Stimulated activated naive CD4-positive, alpha-beta T cell (primary cell): Measurements from ENCODE around the gene USP7.
A peak's percentile ranks its signal among the peaks of the same experiment; 100 is the strongest.
"Not testable (repeated sequence)": the region's sequence is repeated elsewhere in the genome, so short reads cannot be mapped to it uniquely, and the experiment has no call there.

Experiments used
- DNase-seq, 6 experiments: peaks; one replicate each; lab custom pipeline; 2025; lab: John Stamatoyannopoulos, UW

The USP7 gene

DNA sequence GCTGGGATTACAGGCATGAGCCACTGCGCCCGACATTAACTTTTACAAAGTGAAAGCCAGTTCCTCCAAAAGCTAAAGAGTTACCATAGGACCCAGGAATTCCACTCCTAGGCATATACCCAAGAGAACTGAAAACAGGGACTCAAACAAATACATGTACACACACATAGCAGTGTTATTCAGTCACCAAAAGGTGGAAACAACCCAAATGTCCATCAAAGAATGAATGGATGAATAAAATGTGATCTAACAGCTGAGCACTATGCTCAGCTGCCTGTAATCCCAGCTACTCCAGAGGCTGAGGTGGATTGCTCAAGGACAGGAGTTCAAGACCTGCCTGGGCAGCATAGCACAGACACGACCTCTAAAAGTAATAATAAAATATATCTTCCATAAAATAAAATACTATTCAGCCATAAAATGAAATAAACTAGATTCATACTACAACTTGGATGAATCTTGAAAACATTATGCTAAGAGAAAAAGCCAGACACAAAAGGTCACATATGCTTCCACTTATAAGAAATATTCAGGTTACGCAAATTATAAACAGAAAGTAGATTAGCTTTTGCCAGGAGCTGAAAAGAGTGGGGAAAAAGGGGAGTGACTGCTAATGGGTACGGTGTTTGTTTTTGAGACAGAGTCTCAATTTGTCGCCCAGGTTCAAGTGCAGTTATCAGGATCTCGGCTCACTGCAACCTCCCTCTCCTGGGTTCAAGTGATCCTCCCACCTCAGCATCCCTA, 9.3 kb upstream of the USP7 start:
- no peak for DNase-seq

DNA sequence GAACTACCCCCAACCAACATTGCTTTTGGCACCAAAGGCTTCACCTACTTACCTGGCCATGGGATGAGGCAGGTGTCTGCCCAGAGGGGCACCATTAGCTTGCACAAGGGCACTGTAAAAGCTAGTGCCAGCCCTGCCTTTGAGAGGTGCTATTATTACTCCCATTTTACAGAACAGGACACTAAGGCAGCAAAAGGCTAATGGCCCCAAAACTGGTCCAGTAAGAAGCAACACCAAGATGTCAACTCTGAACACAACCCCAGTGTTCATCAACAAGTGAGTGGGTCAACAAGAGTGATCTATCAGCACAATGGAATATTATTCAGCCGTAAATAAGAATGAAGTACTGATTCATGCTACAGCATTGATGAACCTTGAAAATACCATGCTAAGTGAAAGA, 7.7 kb upstream of the USP7 start:
- no peak for DNase-seq

DNA sequence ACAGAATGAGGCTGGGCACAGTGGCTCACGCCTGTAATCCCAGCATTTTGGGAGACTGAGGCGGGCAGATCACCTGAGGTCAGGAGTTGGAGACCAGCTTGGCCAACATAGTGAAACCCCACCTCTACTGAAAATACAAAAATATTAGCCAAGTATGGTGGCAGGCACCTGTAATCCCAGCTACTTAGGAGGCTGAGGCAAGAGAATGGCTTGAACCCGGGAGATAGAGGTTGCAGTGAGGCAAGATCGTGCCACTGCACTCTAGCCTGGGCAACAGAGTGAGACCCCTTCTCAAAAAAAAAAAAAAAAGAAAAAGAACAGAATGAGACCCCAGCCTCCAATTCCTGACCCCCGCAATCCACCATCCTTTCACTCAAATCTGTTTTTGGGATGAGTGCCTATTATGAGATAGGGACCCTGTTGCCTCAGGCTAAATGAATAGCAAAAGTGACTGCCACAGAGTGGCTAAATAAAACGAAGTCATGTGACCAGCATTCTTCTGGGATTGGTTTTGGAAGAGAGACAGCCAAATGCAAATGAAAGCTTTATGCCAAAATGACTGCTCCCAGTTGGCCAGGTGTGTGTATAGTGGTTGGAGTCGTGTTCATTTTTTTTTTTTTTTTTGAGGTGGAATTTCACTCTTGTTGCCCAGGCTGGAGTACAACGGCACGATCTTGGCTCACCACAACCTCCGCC, 5.6 kb upstream of the USP7 start:
- DNase-seq = not testable (repeated sequence)

DNA sequence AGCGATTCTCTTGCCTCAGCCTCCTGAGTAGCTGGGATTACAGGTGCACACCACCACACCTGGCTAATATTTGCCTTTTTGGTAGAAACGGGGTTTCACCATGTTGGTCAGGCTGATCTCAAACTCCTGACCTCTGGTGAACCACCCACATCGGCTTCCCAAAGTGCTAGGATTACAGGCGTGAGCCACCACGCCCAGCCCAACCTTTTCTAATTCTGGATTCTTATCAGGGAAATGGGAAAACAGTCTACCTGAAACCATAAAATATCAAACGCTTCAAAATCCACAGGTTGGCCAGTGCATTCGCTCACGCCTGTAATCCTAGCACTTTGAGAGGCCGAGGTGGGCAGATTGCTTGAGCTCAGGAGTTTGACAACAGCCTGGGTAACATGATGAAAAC, 4.3 kb upstream of the USP7 start:
- DNase-seq = not testable (repeated sequence)

DNA sequence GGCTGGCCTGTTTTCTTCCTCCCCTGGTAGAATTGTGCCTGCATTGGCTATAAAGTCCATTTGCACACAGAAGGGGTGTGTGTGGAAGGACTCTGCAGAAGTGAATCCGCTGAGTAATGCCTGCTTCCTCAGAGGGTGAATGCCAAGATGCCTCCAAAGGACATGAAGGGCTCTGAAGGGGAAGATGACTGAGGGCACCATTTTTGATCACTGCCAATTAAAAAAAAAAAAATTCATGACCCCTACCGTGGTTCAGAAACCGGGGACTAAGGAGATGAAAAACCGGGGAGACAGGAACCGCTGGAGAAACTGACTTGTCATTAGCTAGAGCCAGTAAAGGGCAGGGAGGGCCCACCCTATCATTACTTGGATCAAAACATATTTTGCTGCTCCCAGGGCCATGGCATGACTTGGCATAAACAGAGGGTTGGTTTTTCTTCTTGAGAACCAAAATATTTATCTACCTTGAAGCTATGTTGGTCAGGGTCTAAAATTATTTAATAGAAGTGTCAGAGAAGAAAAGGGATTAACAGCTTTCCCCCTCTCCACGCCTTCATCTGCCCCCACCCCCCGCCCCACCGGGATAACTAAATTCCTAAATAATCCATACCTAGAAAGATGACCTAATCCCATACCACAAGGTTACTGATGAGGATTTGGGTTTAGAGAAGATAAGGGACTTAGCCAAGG, 3.6 kb upstream of the USP7 start:
- no peak for DNase-seq

DNA sequence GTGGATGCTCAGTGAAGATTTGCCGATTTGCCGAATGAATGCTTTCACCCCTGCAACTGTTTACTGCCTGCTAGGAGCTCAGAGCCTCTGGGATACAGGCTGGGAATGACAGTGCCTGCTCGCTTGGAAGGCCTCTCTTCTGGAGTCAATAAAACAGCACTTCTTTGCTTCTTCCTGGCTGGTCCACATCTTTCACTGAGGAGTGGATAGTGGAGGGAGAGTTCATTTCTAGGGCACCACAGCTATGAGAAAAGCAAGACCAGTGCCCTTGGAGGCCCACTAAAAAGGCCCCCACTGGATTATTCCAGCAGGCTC, 3.1 kb upstream of the USP7 start:
- no peak for DNase-seq

DNA sequence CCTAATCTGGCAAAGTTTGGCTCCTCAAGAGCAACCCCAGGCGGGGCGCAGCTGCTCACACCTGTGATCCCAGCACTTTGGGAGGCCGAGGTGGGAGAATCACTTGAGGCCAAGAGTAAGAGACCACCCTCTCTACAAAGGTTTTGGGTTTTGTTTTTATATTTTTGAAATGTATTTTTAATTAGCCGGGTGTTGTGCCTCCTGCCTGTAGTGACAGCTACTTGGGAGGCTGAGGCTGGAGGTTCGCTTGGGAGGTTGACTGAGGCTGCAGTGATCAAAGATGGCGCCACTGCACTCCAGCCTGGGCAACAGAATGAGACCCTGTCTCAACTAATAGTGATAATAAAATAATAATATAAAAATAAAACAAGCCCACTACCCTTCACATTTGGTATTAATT, 756 bp upstream of the USP7 start:
- no peak for DNase-seq

DNA sequence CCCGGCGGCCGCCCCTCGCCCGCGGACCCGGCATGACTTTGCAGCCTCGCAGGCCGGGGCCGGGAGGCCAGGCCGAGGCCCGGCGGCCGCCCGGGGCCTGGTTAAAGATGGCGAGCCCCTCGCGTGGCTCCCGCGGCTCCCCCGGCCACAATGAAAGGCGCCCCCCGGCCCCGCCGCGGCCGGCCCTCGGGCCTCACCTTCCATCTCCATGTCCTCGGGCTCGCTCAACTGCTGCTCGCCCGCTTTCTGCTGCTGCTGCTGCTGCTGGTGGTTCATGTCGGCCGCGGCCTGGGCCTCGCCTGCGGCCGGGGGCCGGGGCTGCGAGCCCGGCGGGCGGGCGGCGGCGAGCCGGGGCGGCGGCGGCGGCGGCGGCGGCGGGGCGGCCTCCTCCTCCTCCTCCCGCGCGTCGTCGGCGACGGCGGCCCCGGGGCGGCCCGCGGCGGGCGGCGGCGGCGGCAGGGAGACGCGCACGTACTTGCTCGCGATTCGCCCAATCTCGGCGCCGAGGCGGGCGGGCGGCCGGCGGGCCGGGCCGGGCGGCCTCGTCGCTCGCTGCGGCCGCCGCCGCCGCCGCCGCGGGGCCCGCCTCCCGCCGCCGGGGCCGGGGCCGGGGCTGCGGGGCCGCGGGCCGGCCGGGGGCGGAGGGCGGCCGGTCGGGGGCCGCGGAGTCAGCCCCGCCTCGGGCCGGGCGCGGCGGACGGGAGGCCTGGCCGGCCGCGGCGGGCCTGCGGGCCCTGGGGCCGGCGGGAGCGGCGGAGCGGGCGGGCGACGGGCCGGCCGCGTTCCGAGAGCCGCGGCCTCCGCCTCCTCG, 491 bp downstream of the USP7 start:
- DNase-seq = peak in 1 of 6 experiments; percentile 25

DNA sequence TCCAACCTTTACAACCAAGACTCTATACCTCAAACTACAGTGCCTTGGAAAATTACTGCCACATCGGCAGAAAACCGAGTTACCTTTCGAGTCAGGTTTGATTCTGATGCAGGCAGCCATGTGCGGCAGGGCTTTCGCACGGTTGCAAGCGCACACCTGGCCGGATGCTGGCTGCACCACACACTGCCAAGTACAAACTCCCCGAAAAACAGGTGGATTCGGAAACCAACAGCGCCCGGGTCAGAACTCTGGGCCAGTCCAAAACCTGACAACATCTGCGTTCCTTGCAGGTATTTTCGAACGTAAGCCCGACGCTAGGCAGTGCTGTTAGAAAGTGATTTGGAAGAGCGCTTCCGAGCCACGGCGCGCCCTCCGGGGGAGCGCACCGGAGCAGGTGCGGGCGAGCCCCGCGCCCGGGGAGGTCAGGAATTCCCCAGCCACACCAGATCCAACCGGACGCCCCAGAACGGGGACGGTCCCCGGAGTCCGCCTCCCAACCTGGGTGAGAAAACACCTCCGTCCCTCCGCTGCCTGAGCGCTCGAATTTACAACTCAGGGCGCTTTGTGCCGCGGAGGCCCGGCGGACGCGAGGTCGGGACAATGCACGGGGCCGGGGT, 1.2 kb downstream of the USP7 start:
- DNase-seq = peak; percentile 43 to 73 (median 62)

DNA sequence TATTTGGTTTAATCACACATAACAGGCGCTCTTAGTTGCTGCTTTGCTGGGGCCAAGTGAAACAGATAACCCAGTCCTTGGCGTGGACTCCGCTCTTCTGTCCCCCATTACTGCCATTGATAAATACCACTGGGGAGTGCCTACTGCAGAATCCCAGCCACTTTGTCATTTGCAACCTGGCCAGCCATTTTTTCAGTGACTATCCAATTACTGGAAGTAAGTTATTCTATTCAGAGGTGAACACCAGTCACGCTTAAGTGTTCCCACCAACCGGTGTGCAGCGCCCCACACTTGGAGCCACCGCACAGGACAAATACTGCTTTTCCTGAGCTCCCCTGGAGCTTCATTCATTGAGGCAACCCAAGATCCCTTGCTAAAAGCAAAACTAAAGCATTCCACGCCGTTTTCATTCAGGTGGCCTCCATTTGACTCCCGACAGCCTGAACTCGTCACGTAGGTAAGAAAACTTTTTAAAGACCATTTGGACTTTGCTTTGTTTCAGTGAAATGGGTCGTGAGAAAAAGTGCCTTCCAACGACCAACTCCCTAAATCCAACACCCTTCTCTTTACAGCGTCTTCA, 1.8 kb downstream of the USP7 start:
- no peak for DNase-seq

DNA sequence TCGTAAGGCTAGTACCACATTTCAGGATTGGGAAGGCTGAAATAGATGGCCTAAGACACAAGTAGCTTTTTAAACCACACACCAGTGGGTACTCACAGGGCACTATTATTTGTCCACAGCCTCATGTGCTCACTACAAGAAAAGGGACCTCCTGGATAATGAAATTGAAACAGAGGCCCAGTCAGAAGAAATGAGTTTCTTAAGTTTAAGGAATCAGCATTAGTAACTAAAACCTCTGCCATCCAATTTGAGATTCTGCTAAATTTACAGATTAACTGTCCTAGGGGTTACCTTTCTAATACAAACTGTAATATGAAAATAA, 3.0 kb downstream of the USP7 start:
- no peak for DNase-seq

DNA sequence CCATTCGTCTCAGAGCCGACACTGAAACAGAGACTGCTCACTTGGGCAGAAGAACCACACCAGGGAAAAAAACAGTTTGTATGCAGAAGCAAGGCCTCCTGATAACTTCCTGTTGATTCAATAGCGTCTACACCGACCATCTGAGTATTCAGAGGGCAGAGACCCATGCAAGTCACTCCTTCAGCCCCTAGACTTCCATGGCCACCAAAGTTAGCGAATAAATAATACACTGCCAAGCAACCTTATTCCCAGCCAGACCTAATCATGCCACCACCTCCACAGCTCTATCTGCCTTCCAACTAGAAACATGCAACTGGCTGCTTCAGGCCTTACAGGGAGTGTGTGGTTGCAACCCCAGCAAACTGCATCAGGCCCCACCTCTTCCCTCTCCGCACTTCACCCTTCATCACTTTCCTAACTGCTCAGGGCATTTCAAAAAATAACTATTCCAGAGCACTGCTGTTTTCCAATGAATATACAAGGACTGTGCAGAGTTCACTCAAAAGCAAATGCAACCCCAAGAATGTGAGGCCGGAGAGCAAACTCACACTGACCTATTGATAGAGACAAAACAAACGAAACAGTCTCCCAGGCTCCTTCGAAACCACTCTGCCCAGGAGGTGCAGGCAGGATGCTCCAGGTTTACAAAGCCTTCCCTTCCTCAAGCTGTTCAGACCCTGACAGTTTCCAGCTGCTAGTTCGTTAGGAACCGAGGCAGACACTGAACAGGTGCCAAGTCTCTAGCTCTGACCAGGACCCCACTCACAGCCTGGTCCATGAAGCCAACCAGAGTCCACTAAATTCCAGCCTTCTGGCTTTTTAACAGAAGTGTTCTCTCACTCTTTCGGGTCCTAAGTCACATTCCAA, 3.6 kb downstream of the USP7 start:
- peak in 3 of 6 experiments; percentile 14 to 56 (median 27) for DNase-seq

DNA sequence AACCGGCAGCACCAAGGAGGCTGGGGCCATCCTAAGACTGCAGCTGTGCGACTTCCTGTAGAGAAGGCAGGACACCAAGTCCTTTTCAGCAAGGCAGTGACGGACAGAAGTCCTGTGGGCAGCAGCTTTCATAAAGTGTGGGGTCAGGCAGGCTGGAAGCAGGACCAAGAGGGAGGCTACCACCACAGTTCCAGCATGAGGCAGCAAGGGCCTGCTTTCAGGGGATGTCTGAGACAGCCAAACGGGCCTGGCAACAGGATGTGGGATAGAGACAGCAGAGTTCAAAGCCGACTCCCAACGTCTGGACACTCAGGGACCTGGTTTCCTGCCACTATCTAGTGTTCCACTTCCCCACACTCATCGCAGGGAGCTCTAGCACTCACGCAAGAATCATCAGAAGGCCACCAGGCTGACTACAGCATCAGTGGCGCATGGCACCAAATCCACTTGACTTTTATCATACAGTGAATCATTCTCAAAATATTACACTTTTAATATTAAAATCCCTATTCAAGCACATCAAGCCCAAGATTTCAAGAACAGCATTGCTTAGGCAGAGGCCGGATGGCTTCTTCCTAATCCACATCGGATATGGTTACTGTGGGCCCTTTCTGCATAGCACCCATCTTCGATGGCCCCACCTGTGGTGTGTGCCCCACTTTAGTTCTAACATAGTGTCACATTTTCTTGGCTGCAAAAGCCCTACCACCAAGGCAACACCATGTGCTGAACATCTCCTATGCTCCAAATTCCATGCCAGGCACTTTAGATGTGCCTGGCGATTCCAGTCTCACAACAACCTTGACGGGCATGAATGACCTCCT, 5.2 kb downstream of the USP7 start:
- DNase-seq = peak in 1 of 6 experiments; percentile 7

DNA sequence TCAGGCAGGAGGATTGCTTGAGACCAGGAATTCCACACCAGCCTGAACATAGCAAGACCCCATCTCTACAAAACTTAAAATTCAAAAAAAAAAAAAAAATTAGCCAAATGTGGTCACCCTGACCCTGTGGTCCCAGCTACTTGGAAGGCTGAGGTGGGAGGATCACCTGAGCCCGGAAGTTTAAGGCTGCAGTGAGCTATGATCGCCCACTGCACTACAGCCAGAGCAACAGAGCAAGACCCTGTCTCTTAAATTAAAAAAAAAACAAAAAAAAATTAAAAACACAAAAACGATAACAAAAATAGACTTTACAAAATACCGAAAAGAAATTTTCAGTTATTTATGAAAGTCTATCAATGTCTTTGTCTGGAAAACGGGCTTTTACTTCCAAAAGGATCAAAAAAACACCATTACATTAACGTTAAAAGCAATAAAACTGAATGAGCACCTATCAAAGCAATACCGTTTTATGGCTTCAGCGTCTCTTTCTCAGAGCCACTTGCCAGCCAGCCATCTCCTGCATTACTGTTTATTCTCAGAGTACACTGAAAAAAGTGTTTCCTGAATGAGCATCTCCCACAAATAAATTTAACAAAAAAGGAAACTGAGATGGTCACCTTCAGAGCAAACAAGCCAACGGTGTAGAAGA, 6.1 kb downstream of the USP7 start:
- no peak for DNase-seq

DNA sequence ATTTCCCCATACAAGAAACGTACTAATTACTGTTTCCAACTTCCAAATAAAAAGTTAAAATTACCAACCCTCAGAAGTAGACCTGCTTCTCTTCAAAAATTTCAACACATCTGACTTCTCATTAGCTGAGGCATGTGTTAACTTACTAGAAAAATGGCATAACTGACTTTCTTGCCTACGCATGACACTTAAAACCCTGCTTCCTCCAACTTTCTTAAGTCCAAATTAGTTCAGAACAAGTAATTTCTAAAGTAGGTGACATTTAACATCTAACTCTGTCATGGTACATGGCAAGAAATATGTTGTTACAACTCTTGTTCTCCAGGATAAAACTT, 6.7 kb downstream of the USP7 start:
- no peak for DNase-seq

DNA sequence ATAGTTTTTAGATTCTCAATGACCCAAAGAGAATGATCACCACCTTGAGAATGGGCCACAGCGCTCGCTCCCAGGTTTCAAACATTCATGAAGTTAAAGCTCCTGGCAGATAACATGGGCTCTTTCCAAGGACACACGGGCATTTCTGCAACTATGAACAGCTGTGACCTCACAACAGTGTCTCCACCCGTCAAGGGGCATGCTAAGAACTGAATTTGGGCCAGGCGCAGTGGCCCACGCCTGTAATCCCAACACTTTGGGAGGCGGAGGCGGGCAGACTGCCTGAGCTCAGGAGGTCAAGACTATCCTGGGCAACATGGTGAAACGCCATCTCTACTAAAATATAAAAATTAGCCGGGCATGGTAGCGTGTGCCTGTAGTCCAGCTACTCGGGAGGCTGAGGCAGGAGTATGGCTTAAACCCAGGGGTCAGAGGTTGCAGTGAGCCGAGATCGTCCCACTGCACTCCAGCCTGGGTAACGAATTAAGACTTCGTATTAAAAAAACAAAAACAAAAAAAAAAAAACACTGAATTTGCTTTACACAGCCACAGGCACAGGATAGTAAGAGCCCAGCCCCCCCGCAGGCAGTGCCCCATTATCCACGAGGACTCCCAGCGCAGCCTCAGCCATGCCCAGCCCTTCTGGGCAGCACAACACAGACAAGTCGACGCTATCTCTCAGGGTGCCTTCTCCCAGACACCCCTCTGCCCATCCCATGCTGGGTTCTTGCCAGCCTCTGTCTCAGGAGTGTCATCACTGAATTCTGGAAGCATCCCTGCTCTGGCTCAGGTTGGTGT, 7.2 kb downstream of the USP7 start:
- no peak for DNase-seq

DNA sequence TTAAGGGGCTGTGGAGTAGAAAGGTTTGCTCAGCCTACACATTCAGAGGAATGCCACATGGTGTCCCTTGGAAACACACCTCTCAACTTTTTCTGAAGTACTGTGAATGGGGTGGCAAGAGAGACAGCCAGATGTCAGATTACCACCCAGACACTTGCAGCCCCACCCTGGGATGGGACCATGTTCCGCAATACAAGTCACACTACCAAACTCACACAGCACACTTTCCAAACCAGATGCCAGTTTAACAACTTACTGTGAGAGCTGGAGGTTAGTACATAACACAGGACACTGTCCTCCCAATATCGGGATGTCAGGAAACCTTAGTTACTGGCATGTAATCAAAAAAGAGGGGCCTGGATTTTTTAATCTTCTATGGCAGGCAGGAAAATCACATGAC, 7.9 kb downstream of the USP7 start:
- DNase-seq = no peak

DNA sequence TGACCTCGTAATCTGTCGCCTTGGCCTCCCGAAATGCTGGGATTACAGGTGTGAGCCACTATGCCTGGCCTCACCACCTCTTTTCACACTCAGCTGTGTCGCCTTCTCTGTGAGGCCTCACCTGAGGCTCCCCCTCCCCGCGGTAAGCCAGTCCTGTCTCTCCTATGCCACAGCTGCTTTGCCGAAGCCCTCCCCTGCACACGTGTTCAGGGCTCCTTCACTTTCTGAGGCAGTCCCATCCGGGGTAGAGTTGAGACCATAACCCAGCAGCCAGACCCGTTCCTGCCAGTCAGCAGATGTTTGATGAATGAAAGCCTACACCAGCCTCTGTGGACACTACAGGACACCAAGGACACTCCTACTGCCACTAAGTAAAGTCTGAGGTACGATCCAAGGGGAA, 10.6 kb downstream of the USP7 start:
- DNase-seq = no peak

DNA sequence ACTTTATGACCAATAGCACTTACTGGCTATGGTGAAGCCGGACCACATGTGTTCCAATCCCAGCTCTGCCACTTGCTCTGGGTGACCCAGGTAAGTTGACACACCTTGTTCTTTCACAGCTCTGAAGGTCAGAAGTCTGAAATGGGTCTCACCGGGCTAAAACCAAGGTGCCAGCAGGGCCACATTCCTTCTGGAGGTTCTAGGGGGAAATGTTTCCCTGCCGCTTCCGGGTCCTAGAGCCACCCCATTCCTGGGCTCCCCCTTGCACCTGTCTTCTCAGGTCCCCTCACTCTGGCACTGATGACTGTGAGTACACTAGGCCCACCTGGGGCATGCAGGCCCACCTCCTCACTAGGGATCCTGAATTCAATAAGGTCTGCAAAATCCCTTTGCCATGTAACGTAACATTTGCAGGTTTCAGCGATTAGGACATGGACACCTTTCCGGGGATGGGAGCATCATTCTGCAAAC, 11.4 kb downstream of the USP7 start:
- no peak for DNase-seq
